B cell (primary cell): Measurements from ENCODE around the gene PHACTR2. TPM values are rescaled to one million over a fixed set of nuclear protein-coding genes. Genes with fewer than 3 reads are reported as not detected.

Experiments
- ATAC-seq: fragments of 200-7000 bp; cut with Tn5 transposase; one replicate; pipeline ENCODE4 v1.10.0; 2021; ENCODE audit warnings: low read depth, mild to moderate bottlenecking, moderate number of reproducible peaks, moderate library complexity
- CTCF ChIA-PET: fragments of 350-600 bp; sonication (Branson Sonifier 250); formaldehyde crosslinking; loops from one replicate; lab custom pipeline; 2021; ENCODE audit warnings: antibody characterized with exemption, inconsistent platforms; lab: Charles Lee
- POLR2A ChIA-PET: fragments of 350-600 bp; sonication (Branson Sonifier 250); formaldehyde crosslinking; loops from one replicate; lab custom pipeline; 2021; ENCODE audit warnings: antibody characterized with exemption; lab: Charles Lee
- DNase-seq: peaks from one replicate; pipeline ENCODE4 v3.0.0; 2013
- H2AFZ ChIP-seq: 2 replicates; pipeline ENCODE4 v1.6.1; 2012; ENCODE audit warnings: mild to moderate bottlenecking, low read depth, low read length; ENCODE audit not compliant: insufficient read depth, poor library complexity, severe bottlenecking
- H3K27ac ChIP-seq, 2 donors: 1 replicate in 1 of 2; 2 replicates in 1 of 2; pipeline ENCODE4 v1.5.1; 2012 to 2013; ENCODE audit warnings: low read length in 2 of 2, mild to moderate bottlenecking in 2 of 2, moderate library complexity in 1 of 2
- H3K27me3 ChIP-seq, 4 experiments: fragments of 200-600 bp in 1 of 4; sonication (generic) in 1 of 4; replicated peaks in 1 of 4; 1 replicate in 2 of 4; 2 replicates in 2 of 4; pipeline versions ENCODE4 v1.6.1 to v1.7.0; 2013 to 2016; ENCODE audit warnings: low read length in 3 of 4, mild to moderate bottlenecking in 2 of 4, mixed read lengths in 1 of 4, moderate library complexity in 1 of 4; ENCODE audit not compliant: insufficient read depth in 4 of 4, control insufficient read depth in 3 of 4; ENCODE audit errors: control extremely low read depth in 1 of 4
- H3K36me3 ChIP-seq, 2 experiments: replicated peaks in 1 of 2; 1 replicate in 1 of 2; 2 replicates in 1 of 2; pipeline versions ENCODE4 v1.6.1 to v1.7.1; 2013; ENCODE audit warnings: low read length in 1 of 2; ENCODE audit not compliant: insufficient read depth in 2 of 2, control insufficient read depth in 1 of 2; ENCODE audit errors: control extremely low read depth in 1 of 2, extremely low read depth in 1 of 2
- H3K4me1 ChIP-seq, 2 donors: fragments of 200-600 bp in 1 of 2; sonication (generic) in 1 of 2; 1 replicate in 1 of 2; 2 replicates in 1 of 2; pipeline versions ENCODE4 v1.5.1 to v1.6.1; 2013 to 2017; ENCODE audit warnings: low read length in 2 of 2; ENCODE audit not compliant: control insufficient read depth in 2 of 2, insufficient read depth in 2 of 2
- H3K4me2 ChIP-seq: replicated peaks from 2 replicates; pipeline ENCODE3; 2012; ENCODE audit warnings: mild to moderate bottlenecking, low read depth, low read length; ENCODE audit not compliant: poor library complexity, severe bottlenecking
- H3K4me3 ChIP-seq, 5 experiments: fragments of 200-600 bp in 1 of 5; sonication (generic) in 1 of 5; 1 replicate in 3 of 5; 2 replicates in 2 of 5; pipeline versions ENCODE4 v1.5.1 to v1.7.0; 2011 to 2016; ENCODE audit warnings: low read length in 4 of 5, mild to moderate bottlenecking in 4 of 5, low read depth in 2 of 5, control low read depth in 1 of 5, moderate library complexity in 1 of 5; ENCODE audit not compliant: insufficient read depth in 1 of 5; ENCODE audit errors: control extremely low read depth in 1 of 5, extremely low read depth in 1 of 5
- H3K79me2 ChIP-seq: fragments of 200-600 bp; sonication (generic); one replicate; pipeline ENCODE4 v1.6.0; 2016; ENCODE audit warnings: low read length; ENCODE audit not compliant: control insufficient read depth, insufficient read depth
- H3K9ac ChIP-seq: fragments of 200-600 bp; sonication (generic); 2 replicates; pipeline ENCODE4 v1.6.1; 2017; ENCODE audit warnings: mild to moderate bottlenecking, low read length, moderate library complexity
- H3K9me3 ChIP-seq, 3 donors: one replicate each; pipeline versions ENCODE4 v1.6.1 to v1.7.1; 2013; ENCODE audit warnings: low read length in 2 of 3; ENCODE audit not compliant: control insufficient read depth in 2 of 3, insufficient read depth in 1 of 3; ENCODE audit errors: control extremely low read depth in 1 of 3
- H4K20me1 ChIP-seq: 2 replicates; pipeline ENCODE4 v1.6.0; 2012; ENCODE audit warnings: mild to moderate bottlenecking, low read length; ENCODE audit not compliant: insufficient read depth, control insufficient read depth, poor library complexity, severe bottlenecking
- H3K27ac Mint-ChIP-seq: one replicate; pipeline ENCODE4 v1.8.0; 2021; ENCODE audit warnings: mixed read lengths
- H3K27me3 Mint-ChIP-seq: one replicate; pipeline ENCODE4 v1.8.0; 2021; ENCODE audit warnings: mixed read lengths
- H3K4me1 Mint-ChIP-seq: one replicate; pipeline ENCODE4 v1.8.0; 2021; ENCODE audit warnings: mixed read lengths
- H3K4me3 Mint-ChIP-seq: one replicate; pipeline ENCODE4 v1.8.0; 2021; ENCODE audit warnings: mixed read lengths
- H3K9me3 Mint-ChIP-seq: one replicate; pipeline ENCODE4 v1.8.0; 2022; ENCODE audit warnings: mixed read lengths; ENCODE audit not compliant: insufficient read depth
- EZH2 ChIP-seq: IDR thresholded peaks from 2 replicates; pipeline ENCODE4 v1.6.1; 2012; ENCODE audit warnings: borderline replicate concordance, low read depth, mild to moderate bottlenecking, moderate library complexity, low read length; ENCODE audit not compliant: insufficient read depth, poor library complexity, severe bottlenecking
- WGBS: methylation state at CpG from one replicate; pipeline ENCODE4 v1.1.5; 2013; ENCODE audit warnings: missing lambda C conversion rate; ENCODE audit not compliant: insufficient coverage; 5-methylcytosine and 5-hydroxymethylcytosine counted together
- intact Hi-C: fragments of 100-400 bp; cut with micrococcal nuclease; formaldehyde crosslinking; loops from one replicate; pipeline ENCODE4 v1.10.0; 2022
- polyA plus RNA-seq: library from polyadenylated mRNA; depleted of rRNA; stranded (reverse); fragments of >200 nt; gene quantifications from 2 replicates; pipeline ENCODE4 v1.2.3, GENCODE V29; 2012
- total RNA-seq, 2 donors: library from RNA; stranded (reverse); fragments of 120-200 nt in 1 of 2; gene quantifications; 1 replicate in 1 of 2; 2 replicates in 1 of 2; pipeline versions ENCODE4 v1.2.3 to v1.2.4, GENCODE V29; 2013 to 2022
- TF ChIP-seq, protein P1 (sequence below): fragments of 200-600 bp; IDR thresholded peaks from one replicate; pipeline ENCODE4 v1.8.0; 2022; ENCODE audit warnings: antibody characterized with exemption, mild to moderate bottlenecking

PHACTR2 gene
- total and polyA plus RNA-seq, 2 donors (not counting 1 experiment from before 2014, with no cell fraction given) = 1.1 to 10.6 TPM

DNA sequence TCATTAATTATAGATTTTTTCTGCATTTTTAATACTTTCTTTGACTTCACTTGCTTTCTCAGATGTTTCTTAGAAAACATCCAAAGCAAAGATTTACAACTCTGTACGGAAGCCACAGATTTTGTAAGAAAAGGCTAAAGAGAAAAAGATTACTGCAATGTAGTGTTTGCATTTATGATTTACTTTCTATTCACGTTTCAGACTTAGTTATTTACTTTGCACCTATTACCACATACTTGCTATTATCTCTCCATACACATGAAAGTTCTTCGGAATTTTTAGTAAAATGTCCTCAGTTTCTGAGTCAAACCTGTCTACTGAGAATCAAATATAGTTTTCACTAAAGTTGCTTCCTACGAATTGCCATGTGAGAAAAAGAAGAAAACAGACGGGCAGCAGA is 22.2 kb upstream of the PHACTR2 start:
- H3K27ac Mint-ChIP-seq = no peak overlapping the region

DNA sequence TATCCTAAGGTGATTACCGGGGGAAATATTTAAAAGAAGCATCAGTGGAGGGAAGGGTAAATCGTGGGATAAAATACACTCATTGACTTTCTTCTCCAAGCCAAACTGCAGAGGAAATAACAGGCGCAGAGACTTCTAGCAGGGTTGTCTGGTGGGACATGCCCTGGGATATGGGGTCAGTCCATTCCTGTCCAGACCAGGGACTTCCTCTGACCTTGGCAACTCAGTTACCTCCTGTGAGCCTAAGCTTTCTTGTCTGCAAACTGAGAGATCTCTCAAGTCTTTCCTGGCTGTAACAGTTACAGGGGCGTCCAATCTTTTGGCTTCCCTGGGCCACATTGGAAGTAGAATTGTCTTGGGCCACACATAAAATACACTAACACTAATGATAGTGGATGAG is 21.7 kb upstream of the PHACTR2 start:
- H3K9me3 ChIP-seq = peaks cover 1 to 12% (median 3%) of the 10 kb centered on the region in 3 donors
- H3K27ac ChIP-seq = no peak overlapping the region
- no peak overlapping the region for H2AFZ ChIP-seq
- no peaks in the 10 kb centered on the region for H3K27me3 ChIP-seq
- intact Hi-C loops = no loop called here
- H3K27me3 Mint-ChIP-seq = no peaks in the 10 kb centered on the region
- H3K4me1 ChIP-seq = no peaks in the 10 kb centered on the region
- no peak for DNase-seq
- no peaks in the 10 kb centered on the region for H3K4me1 Mint-ChIP-seq
- ChIA-PET CTCF (no interaction called here), POLR2A (no interaction called here)
- H3K4me3 Mint-ChIP-seq = no peak overlapping the region
- WGBS = no CpG with 5 or more reads among the region's 4 CpGs
- no peak overlapping the region for H3K4me3 ChIP-seq
- no peaks in the 10 kb centered on the region for H4K20me1 ChIP-seq
- no peak overlapping the region for H3K4me2 ChIP-seq
- no peaks in the 10 kb centered on the region for H3K36me3 ChIP-seq
- no peak for ATAC-seq
- H3K9me3 Mint-ChIP-seq = peaks cover 13% of the 10 kb centered on the region
- no peaks in the 10 kb centered on the region for H3K79me2 ChIP-seq
- H3K27ac Mint-ChIP-seq = no peak overlapping the region
- TF ChIP-seq, protein P1, sequence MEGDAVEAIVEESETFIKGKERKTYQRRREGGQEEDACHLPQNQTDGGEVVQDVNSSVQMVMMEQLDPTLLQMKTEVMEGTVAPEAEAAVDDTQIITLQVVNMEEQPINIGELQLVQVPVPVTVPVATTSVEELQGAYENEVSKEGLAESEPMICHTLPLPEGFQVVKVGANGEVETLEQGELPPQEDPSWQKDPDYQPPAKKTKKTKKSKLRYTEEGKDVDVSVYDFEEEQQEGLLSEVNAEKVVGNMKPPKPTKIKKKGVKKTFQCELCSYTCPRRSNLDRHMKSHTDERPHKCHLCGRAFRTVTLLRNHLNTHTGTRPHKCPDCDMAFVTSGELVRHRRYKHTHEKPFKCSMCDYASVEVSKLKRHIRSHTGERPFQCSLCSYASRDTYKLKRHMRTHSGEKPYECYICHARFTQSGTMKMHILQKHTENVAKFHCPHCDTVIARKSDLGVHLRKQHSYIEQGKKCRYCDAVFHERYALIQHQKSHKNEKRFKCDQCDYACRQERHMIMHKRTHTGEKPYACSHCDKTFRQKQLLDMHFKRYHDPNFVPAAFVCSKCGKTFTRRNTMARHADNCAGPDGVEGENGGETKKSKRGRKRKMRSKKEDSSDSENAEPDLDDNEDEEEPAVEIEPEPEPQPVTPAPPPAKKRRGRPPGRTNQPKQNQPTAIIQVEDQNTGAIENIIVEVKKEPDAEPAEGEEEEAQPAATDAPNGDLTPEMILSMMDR = no peak
- no peak overlapping the region for H3K9ac ChIP-seq

More for the DNA sequence above, 22.2 kb upstream of the PHACTR2 start:
- no peak overlapping the region for H2AFZ ChIP-seq
- DNase-seq (no peak), ATAC-seq (no peak)
- Mint-ChIP-seq H3K27me3 (no peaks in the 10 kb centered on the region), H3K4me3 (no peak overlapping the region), H3K9me3 (peaks cover 12% of the 10 kb centered on the region), H3K4me1 (no peaks in the 10 kb centered on the region)
- H3K9ac ChIP-seq = no peak overlapping the region
- POLR2A ChIA-PET = no interaction called here
- H3K27me3 ChIP-seq = no peaks in the 10 kb centered on the region
- H3K4me2 ChIP-seq = no peak overlapping the region
- no peak overlapping the region for H3K27ac ChIP-seq
- CTCF ChIA-PET = no interaction called here
- TF ChIP-seq EZH2 = no peak
- TF ChIP-seq, protein P1 = no peak
- no peaks in the 10 kb centered on the region for H3K79me2 ChIP-seq
- H3K4me1 ChIP-seq = no peaks in the 10 kb centered on the region
- no peaks in the 10 kb centered on the region for H4K20me1 ChIP-seq
- WGBS = no CpG with 5 or more reads among the region's 5 CpGs
- intact Hi-C loops = no loop called here
- H3K9me3 ChIP-seq = peaks cover 1 to 12% (median 3%) of the 10 kb centered on the region in 3 donors
- no peaks in the 10 kb centered on the region for H3K36me3 ChIP-seq
- no peak overlapping the region for H3K4me3 ChIP-seq
